K562 treated with DMSO at 1 percent for 24 hours (cell line): ENCODE data around the gene MYCT1. TPM values are rescaled to one million over a fixed set of nuclear protein-coding genes. Genes with fewer than 3 reads are reported as not detected.

ENCODE experiments used
- total RNA-seq: library from RNA; unstranded; fragments of 300-600 nt; gene quantifications from 2 replicates; pipeline ENCODE4 v1.2.3, GENCODE V29; 2022; ENCODE audit warnings: low read depth; ENCODE audit not compliant: insufficient read depth

The MYCT1 gene, protein sequence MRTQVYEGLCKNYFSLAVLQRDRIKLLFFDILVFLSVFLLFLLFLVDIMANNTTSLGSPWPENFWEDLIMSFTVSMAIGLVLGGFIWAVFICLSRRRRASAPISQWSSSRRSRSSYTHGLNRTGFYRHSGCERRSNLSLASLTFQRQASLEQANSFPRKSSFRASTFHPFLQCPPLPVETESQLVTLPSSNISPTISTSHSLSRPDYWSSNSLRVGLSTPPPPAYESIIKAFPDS
- not detected in 2 replicates for total RNA-seq

DNA sequence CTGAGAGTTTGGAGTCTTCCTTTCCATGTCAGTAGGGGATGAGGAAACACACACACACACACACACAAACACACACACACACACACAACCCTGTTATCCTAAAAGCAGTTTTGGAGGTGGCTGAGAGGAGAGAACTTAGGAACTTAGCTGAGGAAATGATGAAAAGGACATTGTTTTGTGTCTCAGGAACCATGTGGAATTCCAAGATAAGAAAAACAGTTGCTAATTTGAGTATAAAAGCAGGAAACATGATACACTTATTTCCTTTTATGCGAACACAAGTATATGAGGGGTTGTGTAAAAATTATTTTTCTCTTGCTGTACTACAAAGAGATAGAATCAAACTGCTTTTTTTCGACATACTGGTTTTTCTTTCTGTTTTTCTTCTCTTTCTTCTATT, at the start of gene MYCT1:
Gene MYCT1 (plus strand): TSS at position 264 of the 400 bp plus-strand sequence. CDS start 6 bp downstream, at position 270.

DNA sequence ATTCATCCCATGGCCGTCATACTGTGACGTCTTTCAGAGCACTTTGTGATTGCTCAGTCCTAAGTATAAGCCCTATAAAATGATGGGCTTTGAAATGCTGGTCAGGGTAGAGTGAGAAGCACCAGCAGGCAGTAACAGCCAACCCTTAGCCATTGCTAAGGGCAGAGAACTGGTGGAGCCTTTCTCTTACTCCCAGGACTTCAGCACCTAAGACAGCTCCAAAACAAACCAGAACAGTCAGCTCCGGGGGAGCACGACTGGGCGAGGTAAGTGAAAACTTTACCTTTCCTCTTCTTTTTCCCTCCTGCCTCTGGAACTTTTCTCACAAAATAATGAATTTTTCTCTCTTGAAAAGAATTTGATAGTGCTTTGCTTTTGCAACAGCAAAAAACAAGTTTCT, 53.0 kb downstream of the MYCT1 start, which contains the start of gene VIP:
Gene VIP (plus strand): TSS at position 104 of the 400 bp plus-strand sequence. CDS start 1,381 bp downstream, outside the sequence.

Other genes starting within 250 kb of the MYCT1 start
- 0.06 TPM in 1 of 2 replicates, not detected in the other for gene SYNE1, start 60.5 kb upstream of the MYCT1 start, total RNA-seq
- gene VIP, start 52.9 kb downstream of the MYCT1 start, total RNA-seq, result not detected in 2 replicates